LNCaP clone FGC (cell line): ENCODE data around the gene KIF26A.

Experiments
- DNase-seq: peaks from one replicate; pipeline ENCODE4 v3.0.0-alpha.2; 2011; ENCODE audit warnings: low read depth
- H3K4me3 ChIP-seq: 2 replicates; pipeline ENCODE4 v1.5.1; 2011; ENCODE audit warnings: mild to moderate bottlenecking, low read depth, low read length, control low read depth
- TF ChIP-seq, protein P1 (sequence below): IDR thresholded peaks from 2 replicates; pipeline ENCODE4 v1.5.1; 2012; ENCODE audit warnings: mild to moderate bottlenecking; ENCODE audit not compliant: control insufficient read depth, insufficient read depth; ENCODE audit errors: extremely low read depth

KIF26A gene

DNA sequence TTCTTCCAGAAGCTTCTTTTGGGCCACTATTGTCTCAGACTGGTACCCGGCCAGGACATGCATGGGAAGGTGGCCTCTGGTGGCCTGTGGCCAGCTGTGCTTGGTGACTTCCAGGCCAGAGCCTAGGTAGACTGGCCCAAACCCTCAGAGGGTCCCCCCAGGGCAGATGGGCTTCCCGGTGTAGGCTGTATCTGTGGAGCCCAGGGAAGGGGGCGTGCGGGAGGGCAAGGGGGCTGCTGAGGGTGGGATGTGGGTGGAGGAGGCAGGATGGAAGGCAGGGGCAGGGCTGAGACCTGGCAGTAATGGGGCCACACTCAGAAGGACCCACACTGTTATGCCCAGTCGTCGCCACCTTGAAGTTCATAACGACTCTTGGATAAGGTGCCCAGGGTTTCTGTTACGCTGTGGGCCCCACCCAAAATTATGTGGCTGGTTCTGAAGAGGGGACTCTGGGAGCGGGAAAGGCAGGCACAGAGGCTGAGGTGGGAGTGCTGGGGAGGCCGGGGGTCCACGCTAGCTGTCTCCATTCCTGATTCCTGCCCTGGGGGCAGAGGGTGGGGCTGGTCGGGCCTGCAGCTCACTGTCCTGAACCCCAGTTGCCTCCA lies 52.1 kb downstream of the KIF26A start:
- TF ChIP-seq, protein P1, sequence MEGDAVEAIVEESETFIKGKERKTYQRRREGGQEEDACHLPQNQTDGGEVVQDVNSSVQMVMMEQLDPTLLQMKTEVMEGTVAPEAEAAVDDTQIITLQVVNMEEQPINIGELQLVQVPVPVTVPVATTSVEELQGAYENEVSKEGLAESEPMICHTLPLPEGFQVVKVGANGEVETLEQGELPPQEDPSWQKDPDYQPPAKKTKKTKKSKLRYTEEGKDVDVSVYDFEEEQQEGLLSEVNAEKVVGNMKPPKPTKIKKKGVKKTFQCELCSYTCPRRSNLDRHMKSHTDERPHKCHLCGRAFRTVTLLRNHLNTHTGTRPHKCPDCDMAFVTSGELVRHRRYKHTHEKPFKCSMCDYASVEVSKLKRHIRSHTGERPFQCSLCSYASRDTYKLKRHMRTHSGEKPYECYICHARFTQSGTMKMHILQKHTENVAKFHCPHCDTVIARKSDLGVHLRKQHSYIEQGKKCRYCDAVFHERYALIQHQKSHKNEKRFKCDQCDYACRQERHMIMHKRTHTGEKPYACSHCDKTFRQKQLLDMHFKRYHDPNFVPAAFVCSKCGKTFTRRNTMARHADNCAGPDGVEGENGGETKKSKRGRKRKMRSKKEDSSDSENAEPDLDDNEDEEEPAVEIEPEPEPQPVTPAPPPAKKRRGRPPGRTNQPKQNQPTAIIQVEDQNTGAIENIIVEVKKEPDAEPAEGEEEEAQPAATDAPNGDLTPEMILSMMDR, result no peak
- no peak overlapping the region for H3K4me3 ChIP-seq
- DNase-seq, result no peak

DNA sequence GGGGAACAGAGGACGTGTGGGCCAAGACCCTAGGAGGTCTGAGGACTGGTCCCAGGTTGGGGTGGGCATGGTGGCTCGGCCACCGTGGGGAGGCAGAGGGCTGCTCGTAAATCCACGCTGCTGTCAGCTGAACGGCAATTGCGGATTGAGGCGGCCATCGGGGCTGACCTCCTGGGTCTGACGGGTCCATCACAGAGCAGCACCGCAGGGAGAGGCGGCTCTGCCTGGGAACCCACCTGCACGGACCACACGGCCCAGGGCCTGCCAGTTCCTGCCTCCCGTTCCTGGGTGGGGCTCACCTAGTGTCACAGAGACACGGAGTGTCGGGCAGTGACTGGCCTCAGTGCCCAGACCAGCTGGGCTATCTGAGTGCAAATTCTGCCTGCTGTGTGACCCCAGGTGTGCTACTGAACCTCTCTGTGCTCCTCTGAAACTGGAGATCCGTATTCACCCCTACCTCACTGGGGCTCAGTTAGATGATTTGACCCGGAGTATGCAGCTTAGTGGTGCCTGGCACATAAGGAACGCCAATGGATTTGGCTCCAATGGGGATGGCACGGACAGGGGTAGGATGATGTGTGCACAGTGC lies 53.1 kb downstream of the KIF26A start:
- DNase-seq, result no peak
- TF ChIP-seq, protein P1, result no peak
- H3K4me3 ChIP-seq, result no peak overlapping the region

DNA sequence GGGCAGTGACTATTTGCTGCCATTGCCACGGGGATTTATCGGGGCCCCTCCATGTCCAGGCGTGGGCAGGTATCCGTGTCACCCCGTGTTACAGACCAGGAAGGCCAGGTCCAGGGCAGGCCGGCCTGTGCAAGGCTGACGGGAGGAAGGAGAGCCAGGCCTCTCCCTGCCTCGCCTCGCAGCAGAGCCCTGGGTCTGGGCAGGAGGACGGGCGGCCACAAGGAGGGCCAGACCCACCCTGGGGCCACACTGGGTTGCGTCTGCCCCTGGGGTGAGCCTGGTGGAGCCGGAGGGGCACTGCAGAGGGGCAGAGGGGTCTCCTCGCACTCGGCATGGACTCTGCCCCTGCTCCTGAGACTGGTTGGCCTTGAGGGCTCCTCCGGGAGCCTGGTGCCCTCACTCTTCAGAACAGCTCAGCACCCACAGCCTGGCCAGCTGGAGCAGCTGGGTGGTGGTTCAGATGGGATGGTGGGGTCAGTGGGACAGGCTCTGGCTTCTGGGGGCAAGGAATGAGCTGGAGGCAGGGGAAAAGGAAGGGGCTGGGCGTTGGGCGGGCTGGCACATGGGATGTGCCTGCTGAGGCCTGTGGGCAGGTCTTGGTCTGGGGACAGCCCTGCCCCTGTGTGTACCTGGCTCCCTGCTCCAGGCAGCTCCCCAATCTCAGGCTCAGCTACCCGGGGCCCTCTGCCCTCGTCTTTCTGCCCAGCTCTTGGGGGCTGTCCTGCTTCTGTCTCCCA lies 53.9 kb downstream of the KIF26A start:
- TF ChIP-seq, protein P1, result no peak
- no peak for DNase-seq
- no peak overlapping the region for H3K4me3 ChIP-seq

DNA sequence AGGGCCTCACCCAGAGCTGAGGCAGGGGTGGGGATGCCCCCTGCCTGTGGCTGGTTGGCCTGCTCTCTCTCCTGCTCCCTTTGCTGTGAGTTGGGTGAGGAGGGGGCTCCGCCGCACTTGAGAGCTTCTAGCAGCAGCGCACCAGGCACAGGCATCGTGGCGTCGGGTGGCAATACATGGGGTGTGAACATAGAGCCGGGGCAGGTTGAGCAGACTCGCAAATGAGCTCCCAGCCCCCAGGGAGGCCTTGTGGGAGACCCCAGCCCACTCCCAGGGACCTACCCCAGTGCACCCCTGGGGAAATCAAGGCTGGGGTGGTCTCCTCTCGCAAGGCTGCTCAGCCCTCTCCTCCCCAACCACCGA lies 54.5 kb downstream of the KIF26A start:
- TF ChIP-seq, protein P1, result no peak
- DNase-seq, result no peak
- H3K4me3 ChIP-seq, result no peak overlapping the region

DNA sequence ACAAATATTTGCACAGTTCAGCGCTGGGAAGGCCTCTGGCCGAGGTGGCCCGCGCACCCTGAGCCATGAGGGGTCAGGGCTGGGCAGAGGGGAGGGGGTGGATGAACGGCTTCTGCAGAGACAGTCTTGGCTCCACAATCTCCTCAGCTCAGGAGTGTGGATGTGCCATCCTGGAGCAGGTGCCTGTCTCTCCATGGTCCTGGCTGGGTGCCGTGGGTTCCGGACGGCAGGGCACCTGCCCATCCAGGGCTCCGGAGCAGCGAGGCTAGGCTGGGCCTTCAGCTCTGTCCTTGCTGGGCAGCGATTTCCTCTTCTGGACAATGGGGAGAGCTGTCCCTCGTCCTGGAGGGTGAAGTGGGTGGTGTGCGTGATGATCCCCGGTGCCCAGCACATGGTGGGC lies 55.6 kb downstream of the KIF26A start:
- no peak for DNase-seq
- no peak overlapping the region for H3K4me3 ChIP-seq
- TF ChIP-seq, protein P1, result no peak

DNA sequence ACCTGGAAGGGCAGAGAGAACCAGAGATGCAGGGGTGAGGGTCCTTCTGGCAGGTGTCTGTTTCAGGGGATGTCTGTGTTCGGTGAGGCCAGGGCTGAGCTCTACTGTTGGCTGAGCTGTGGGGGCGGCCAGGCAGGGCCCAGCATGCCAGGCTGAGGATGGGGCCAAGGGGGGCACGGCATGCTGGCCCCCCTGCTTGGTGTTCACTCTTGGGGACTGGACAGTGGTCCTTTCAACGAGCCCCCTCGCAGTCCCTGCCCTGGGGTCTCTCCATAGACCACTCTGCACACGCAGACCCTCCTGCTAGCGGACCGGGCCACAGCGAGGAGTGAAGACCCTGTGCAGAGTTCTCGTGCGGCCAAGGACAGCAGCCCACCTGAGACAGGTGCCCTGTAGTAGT lies 56.3 kb downstream of the KIF26A start:
- no peak overlapping the region for H3K4me3 ChIP-seq
- DNase-seq, result no peak
- TF ChIP-seq, protein P1, result no peak
